CD4-positive, alpha-beta T cell (primary cell): Measurements from ENCODE around the gene OMA1. TPM values are rescaled to one million over a fixed set of nuclear protein-coding genes. Genes with fewer than 3 reads are reported as not detected.
"Not testable (repeated sequence)": the region's sequence is repeated elsewhere in the genome, so short reads cannot be mapped to it uniquely, and the experiment has no call there.

Source experiments
- ATAC-seq: fragments of 200-7000 bp; cut with Tn5 transposase; one replicate; pipeline ENCODE4 v1.10.0; 2022; ENCODE audit warnings: mild to moderate bottlenecking; ENCODE audit not compliant: poor library complexity
- CTCF ChIA-PET: fragments of 350-600 bp; sonication (Branson Sonifier 250); formaldehyde crosslinking; loops from one replicate; lab custom pipeline; 2021; ENCODE audit warnings: antibody characterized with exemption, inconsistent platforms; lab: Charles Lee
- POLR2A ChIA-PET: fragments of 350-600 bp; sonication (Branson Sonifier 250); formaldehyde crosslinking; loops from one replicate; lab custom pipeline; 2021; ENCODE audit warnings: antibody characterized with exemption, inconsistent platforms; lab: Charles Lee
- DNase-seq, 14 experiments: peaks; one replicate each; pipeline ENCODE4 v3.0.0-alpha.2; 2013 to 2020; ENCODE audit warnings: mixed read lengths in 2 of 14
- H3K27ac ChIP-seq, 2 donors: one replicate each; pipeline versions ENCODE4 v1.5.1 to v1.7.0; 2013; ENCODE audit warnings: low read length in 2 of 2, low read depth in 1 of 2, mild to moderate bottlenecking in 1 of 2
- H3K27me3 ChIP-seq, 2 experiments: 1 replicate in 1 of 2; 2 replicates in 1 of 2; pipeline versions ENCODE4 v1.6.1 to v1.7.0; 2013; ENCODE audit warnings: low read length in 2 of 2, control low read depth in 1 of 2, mild to moderate bottlenecking in 1 of 2, moderate library complexity in 1 of 2; ENCODE audit not compliant: insufficient read depth in 2 of 2, control insufficient read depth in 1 of 2
- H3K36me3 ChIP-seq: one replicate; pipeline ENCODE4 v1.6.1; 2013; ENCODE audit warnings: low read length, control low read depth; ENCODE audit not compliant: insufficient read depth
- H3K4me1 ChIP-seq: one replicate; pipeline ENCODE4 v1.6.1; 2013; ENCODE audit warnings: low read length, control low read depth; ENCODE audit not compliant: insufficient read depth
- H3K4me3 ChIP-seq: one replicate; pipeline ENCODE4 v1.5.1; 2013; ENCODE audit warnings: mild to moderate bottlenecking, low read length, moderate library complexity
- H3K9me3 ChIP-seq, 2 experiments: 1 replicate in 1 of 2; 2 replicates in 1 of 2; pipeline versions ENCODE4 v1.6.1 to v1.7.0; 2013; ENCODE audit warnings: low read length in 2 of 2, mild to moderate bottlenecking in 2 of 2, control low read depth in 1 of 2, moderate library complexity in 1 of 2; ENCODE audit not compliant: control insufficient read depth in 1 of 2, insufficient read depth in 1 of 2
- H3K27ac Mint-ChIP-seq: one replicate; pipeline ENCODE4 v1.8.0; 2020; ENCODE audit warnings: mixed read lengths
- H3K27me3 Mint-ChIP-seq: one replicate; pipeline ENCODE4 v1.8.0; 2021; ENCODE audit warnings: mixed read lengths
- H3K36me3 Mint-ChIP-seq: one replicate; pipeline ENCODE4 v1.8.0; 2021; ENCODE audit warnings: low read depth, mixed read lengths
- H3K4me1 Mint-ChIP-seq: one replicate; pipeline ENCODE4 v1.8.0; 2021; ENCODE audit warnings: low read depth, mixed read lengths
- H3K4me3 Mint-ChIP-seq: one replicate; pipeline ENCODE4 v1.8.0; 2020; ENCODE audit warnings: mild to moderate bottlenecking, mixed read lengths
- H3K9me3 Mint-ChIP-seq: one replicate; pipeline ENCODE4 v1.8.0; 2020; ENCODE audit warnings: mixed read lengths
- intact Hi-C, 2 experiments: fragments of 100-400 bp; cut with DNase I in 1 of 2; cut with micrococcal nuclease in 1 of 2; formaldehyde crosslinking; loops; one replicate each; pipeline versions ENCODE4 v1.15.1 to v1.9.0; 2023 to 2025; cut with DNase I, micrococcal nuclease
- total RNA-seq, 174 experiments: library from RNA in 2 of 174; stranded (reverse) in 2 of 174; gene quantifications; one replicate each; pipeline ENCODE4 v1.2.3 and lab custom pipeline; 2021 to 2026
- TF ChIP-seq, protein P1 (sequence below): fragments of 200-600 bp; IDR thresholded peaks from one replicate; pipeline ENCODE4 v1.8.0; 2022; ENCODE audit warnings: antibody characterized with exemption, mild to moderate bottlenecking

Gene OMA1
- total RNA-seq, 2 experiments from 2014 or later = 23.7 to 27.7 TPM

DNA sequence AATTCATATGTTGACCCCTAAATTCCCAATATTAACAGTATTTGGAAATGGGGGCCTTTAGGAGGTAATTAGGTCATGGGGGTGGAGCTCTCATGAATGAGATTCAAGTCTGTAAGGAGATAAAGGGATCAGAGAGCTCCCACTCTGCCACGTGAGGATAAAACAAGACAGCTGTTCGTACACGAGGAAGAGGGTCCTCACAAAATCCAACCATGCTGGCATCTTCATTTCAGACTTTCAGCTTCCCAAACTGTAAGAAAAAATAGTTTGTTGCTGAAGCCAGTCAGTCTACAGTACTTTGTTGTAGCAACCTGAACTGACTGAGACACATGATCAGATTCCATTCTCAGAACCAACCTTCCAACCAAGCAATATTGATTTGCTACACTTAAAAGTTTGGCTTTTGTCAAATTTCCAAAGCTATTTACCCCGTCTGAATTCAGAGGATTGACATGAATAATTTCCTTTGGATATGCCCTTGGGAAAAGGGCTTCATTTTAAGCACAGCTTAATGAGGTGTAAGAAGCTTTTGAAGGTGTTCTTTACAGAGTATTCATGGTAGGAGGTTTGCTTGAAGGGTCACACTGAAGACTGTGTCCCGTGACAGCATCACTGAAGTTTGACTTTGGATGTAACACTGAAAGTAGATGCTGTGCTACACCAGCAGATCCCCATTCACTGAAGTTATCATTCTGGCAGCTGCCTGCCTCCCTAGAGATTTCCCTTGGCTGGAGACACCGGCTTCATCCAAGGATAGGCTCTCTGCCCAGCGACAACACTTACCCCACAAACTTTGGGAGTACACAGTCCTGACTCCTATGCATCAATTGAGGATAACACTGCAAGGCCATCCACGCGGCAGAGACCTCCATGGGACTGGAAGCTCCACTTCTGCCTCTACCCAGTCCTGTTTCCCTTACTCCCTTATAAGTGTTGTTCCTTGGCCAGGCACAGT lies 4.9 kb upstream of the OMA1 start:
- peaks cover 18% of the 10 kb centered on the region for H3K27me3 Mint-ChIP-seq
- H3K4me1 Mint-ChIP-seq = peaks cover 8% of the 10 kb centered on the region

GRCh38 chr1:58549291-58549690 lies 2.8 kb upstream of the OMA1 start:
- H3K27me3 ChIP-seq, H3K4me3 ChIP-seq, H3K4me3 Mint-ChIP-seq, H3K36me3 ChIP-seq, ATAC-seq, H3K9me3 ChIP-seq, H3K27me3 Mint-ChIP-seq, H3K9me3 Mint-ChIP-seq, DNase-seq, CTCF ChIA-PET, H3K27ac Mint-ChIP-seq, POLR2A ChIA-PET, H3K27ac ChIP-seq: not testable (repeated sequence)
- intact Hi-C loops = loop anchor here (5.0 to 10.0 kb wide), 4 partner anchors 106 to 746 kb away; partner anchors contain the start of genes FGGY (in 1 of the 2), JUN (in 1 of the 2) and MYSM1 (in 1 of the 2)
- H3K4me1 ChIP-seq = peaks cover 15% of the 10 kb centered on the region
- Mint-ChIP-seq H3K36me3 (peaks cover 15% of the 10 kb centered on the region), H3K4me1 (peaks cover 24% of the 10 kb centered on the region)

More for the DNA sequence above, 4.9 kb upstream of the OMA1 start:
- Histone ChIP-seq H3K4me1 (peaks cover 4% of the 10 kb centered on the region), H3K4me3 (no peak overlapping the region), H3K36me3 (no peaks in the 10 kb centered on the region), H3K9me3 (no peaks in the 10 kb centered on the region), H3K27ac (no peak overlapping the region), H3K27me3 (peaks cover 2 to 4% of the 10 kb centered on the region in 2 experiments)
- peaks cover 6% of the 10 kb centered on the region for H3K36me3 Mint-ChIP-seq
- ChIA-PET POLR2A (no interaction called here), CTCF (no interaction called here)
- DNase-seq = no peak
- intact Hi-C loops = loop anchor here in 1 of 2 experiments (1.0 kb wide), 1 partner anchor 100 kb away; no protein-coding TSS in a partner anchor
- no peaks in the 10 kb centered on the region for H3K9me3 Mint-ChIP-seq
- no peak overlapping the region for H3K27ac Mint-ChIP-seq
- TF ChIP-seq, protein P1, sequence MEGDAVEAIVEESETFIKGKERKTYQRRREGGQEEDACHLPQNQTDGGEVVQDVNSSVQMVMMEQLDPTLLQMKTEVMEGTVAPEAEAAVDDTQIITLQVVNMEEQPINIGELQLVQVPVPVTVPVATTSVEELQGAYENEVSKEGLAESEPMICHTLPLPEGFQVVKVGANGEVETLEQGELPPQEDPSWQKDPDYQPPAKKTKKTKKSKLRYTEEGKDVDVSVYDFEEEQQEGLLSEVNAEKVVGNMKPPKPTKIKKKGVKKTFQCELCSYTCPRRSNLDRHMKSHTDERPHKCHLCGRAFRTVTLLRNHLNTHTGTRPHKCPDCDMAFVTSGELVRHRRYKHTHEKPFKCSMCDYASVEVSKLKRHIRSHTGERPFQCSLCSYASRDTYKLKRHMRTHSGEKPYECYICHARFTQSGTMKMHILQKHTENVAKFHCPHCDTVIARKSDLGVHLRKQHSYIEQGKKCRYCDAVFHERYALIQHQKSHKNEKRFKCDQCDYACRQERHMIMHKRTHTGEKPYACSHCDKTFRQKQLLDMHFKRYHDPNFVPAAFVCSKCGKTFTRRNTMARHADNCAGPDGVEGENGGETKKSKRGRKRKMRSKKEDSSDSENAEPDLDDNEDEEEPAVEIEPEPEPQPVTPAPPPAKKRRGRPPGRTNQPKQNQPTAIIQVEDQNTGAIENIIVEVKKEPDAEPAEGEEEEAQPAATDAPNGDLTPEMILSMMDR = no peak
- ATAC-seq = no peak
- no peak overlapping the region for H3K4me3 Mint-ChIP-seq

- Mint-ChIP-seq H3K27me3 (peaks cover 8% of the 10 kb centered on the region), H3K36me3 (peaks cover 15% of the 10 kb centered on the region), H3K4me3 (peak overlapping the region; percentile 26), H3K27ac (no peak overlapping the region), H3K4me1 (peaks cover 30% of the 10 kb centered on the region), H3K9me3 (no peaks in the 10 kb centered on the region)
- no peak overlapping the region for H3K4me3 ChIP-seq
- no peaks in the 10 kb centered on the region for H3K36me3 ChIP-seq
- ATAC-seq (no peak), DNase-seq (no peak)
- H3K4me1 ChIP-seq = peaks cover 15% of the 10 kb centered on the region
- TF ChIP-seq, protein P1 = no peak
- ChIA-PET POLR2A (no interaction called here), CTCF (interaction anchor here (4.3 kb wide), 1 partner anchor 32 kb away, joined by 84 read pairs; no protein-coding TSS in a partner anchor)
- H3K9me3 ChIP-seq = no peaks in the 10 kb centered on the region
- H3K27ac ChIP-seq = no peak overlapping the region
- H3K27me3 ChIP-seq = peaks cover 0 to 2% of the 10 kb centered on the region in 2 experiments
- intact Hi-C loops = loop anchor here (5.0 to 10.0 kb wide), 4 partner anchors 106 to 746 kb away; partner anchors contain the start of genes FGGY (in 1 of the 2), JUN (in 1 of the 2) and MYSM1 (in 1 of the 2)
Measured at GRCh38 chr1:58548371-58548770, 1.8 kb upstream of the OMA1 start.
